ENCODE measurements around the gene HHAT. TPM values are rescaled to one million over a fixed set of nuclear protein-coding genes. Genes with fewer than 3 reads are reported as not detected.

The HHAT gene
- total and polyA plus RNA-seq, 2 of the 13 experiments (the other 11 are each of a cell fraction or from before 2014, with no cell fraction given), result 2.6 to 4.9 TPM

DNA sequence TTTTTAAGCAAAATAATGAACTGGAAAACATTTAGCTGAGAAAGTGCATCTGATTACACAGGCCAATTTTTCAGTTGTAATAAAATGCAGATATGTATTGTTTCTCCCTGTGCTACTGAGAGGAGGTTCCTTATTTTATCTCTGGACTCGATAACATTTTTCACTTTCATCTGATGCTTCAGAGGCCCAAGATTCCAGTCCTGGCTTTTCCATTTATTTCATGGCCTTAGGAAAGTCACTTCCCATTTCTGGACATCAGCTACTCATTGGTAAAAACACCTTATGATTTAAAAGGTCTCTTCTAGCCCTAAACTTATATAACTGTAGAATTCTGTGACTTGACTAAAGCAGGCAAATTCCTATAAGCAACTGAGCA is 203.5 kb downstream of the HHAT start:
- no peak overlapping the region for H2AFZ ChIP-seq (ENCODE audit: low read length)
- H4K20me1 ChIP-seq (ENCODE audit: insufficient read depth, low read length), result no peaks in the 10 kb centered on the region
- BruUV-seq (replicated peaks), result no TSS peak
- WGBS (ENCODE audit: low lambda C conversion rate), result 5% methylated on average over 1 of the region's 1 CpG
- FAIRE-seq (no peak), DNase-seq (ENCODE audit: low spot score) (no peak), ATAC-seq (no peak)
- H3K4me3 ChIP-seq (replicated peaks in 1 of 3; ENCODE audit: insufficient read depth in 1 of 3, low read depth in 2 of 3, low read length in 3 of 3), result no peak overlapping the region
- TF ChIP-seq ESRRA (CRISPR knock-in tag; IDR thresholded peaks at IDR 0.05; ENCODE audit: low read depth), result no peak
- TF ChIP-seq BCL6 (CRISPR knock-in tag; IDR thresholded peaks at IDR 0.05), result no peak
- TF ChIP-seq NR2F1 (CRISPR knock-in tag; IDR thresholded peaks at IDR 0.05), result no peak
- no peak for TF ChIP-seq ZNF766 (CRISPR knock-in tag; IDR thresholded peaks at IDR 0.05; ENCODE audit: borderline replicate concordance)
- no peaks in the 10 kb centered on the region; a peak in 1 of 5 replicates for H3K27me3 ChIP-seq (ENCODE audit: control insufficient read depth in 1 of 2, insufficient read depth in 2 of 2, low read length in 2 of 2)
- no peak overlapping the region for H3K27ac ChIP-seq (ENCODE audit: extremely low read length, insufficient read depth, low read length)
- H3K9me3 ChIP-seq (ENCODE audit: low read length), result no peaks in the 10 kb centered on the region
- intact Hi-C loops (cut with micrococcal nuclease; ENCODE audit: unreplicated experiment), result no loop called here
- POLR2A ChIA-PET, result no interaction called here
- H3K36me3 ChIP-seq (replicated peaks in 1 of 2; ENCODE audit: control insufficient read depth in 1 of 2, insufficient read depth in 2 of 2, low read length in 2 of 2), result no peaks in the 10 kb centered on the region
- CTCF ChIA-PET (ENCODE audit: low intra/inter-chr PET ratio, low total read pairs), result no interaction called here
- no peak overlapping the region for H3K4me2 ChIP-seq (ENCODE audit: low read depth, low read length)
- in situ Hi-C loops (cut with HindIII; ENCODE audit: extremely low pct_ligation_motif_present, low pct_unique_long_range_greater_than_20kb), result no loop called here
- H3K4me1 ChIP-seq (ENCODE audit: insufficient read depth, low read length), result peaks cover 12% of the 10 kb centered on the region
- H3K79me2 ChIP-seq (ENCODE audit: insufficient read depth, low read length), result no peaks in the 10 kb centered on the region
- H3K9ac ChIP-seq (ENCODE audit: insufficient read depth, low read depth, low read length), result no peak overlapping the region

DNA sequence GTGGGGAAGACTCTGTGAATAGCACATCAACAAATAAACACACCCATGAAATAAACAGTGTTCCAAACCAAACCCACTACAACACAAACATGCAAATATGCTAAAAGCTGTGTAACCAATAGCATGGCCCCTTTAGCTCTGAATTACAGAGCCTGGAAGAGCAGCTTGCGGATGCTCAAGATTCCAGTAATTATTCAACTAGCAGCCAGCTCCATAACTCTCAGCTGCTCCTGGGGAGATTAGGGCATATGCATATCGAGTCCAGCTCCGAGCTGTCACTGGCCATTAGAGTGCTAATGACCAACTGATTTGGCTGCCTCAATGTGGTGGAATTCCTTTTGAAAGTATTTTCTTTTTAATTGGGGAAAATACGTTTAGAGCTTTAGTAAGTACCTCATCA is 207.1 kb downstream of the HHAT start:
- Histone ChIP-seq H3K79me2 (ENCODE audit: insufficient read depth, low read length) (no peaks in the 10 kb centered on the region), H3K9ac (ENCODE audit: insufficient read depth, low read depth, low read length) (no peak overlapping the region), H4K20me1 (ENCODE audit: insufficient read depth, low read length) (no peaks in the 10 kb centered on the region), H3K4me3 (replicated peaks in 1 of 3; ENCODE audit: insufficient read depth in 1 of 3, low read depth in 2 of 3, low read length in 3 of 3) (no peak overlapping the region), H3K4me1 (ENCODE audit: insufficient read depth, low read length) (peaks cover 12% of the 10 kb centered on the region), H2AFZ (ENCODE audit: low read length) (no peak overlapping the region), H3K27me3 (ENCODE audit: control insufficient read depth in 1 of 2, insufficient read depth in 2 of 2, low read length in 2 of 2) (no peaks in the 10 kb centered on the region; a peak in 1 of 5 replicates), H3K4me2 (ENCODE audit: low read depth, low read length) (no peak overlapping the region), H3K9me3 (ENCODE audit: low read length) (no peaks in the 10 kb centered on the region), H3K27ac (ENCODE audit: extremely low read length, insufficient read depth, low read length) (no peak overlapping the region), H3K36me3 (replicated peaks in 1 of 2; ENCODE audit: control insufficient read depth in 1 of 2, insufficient read depth in 2 of 2, low read length in 2 of 2) (no peaks in the 10 kb centered on the region)
- BruUV-seq (replicated peaks), result no TSS peak
- POLR2A ChIA-PET, result no interaction called here
- no peak for DNase-seq (ENCODE audit: low spot score)
- TF ChIP-seq ZNF282 (IDR thresholded peaks at IDR 0.05; ENCODE audit: partially characterized antibody) (no peak), KDM2A (CRISPR knock-in tag; IDR thresholded peaks at IDR 0.05; ENCODE audit: borderline replicate concordance, low read depth) (no peak), ZBTB8A (CRISPR knock-in tag; IDR thresholded peaks at IDR 0.05; ENCODE audit: borderline replicate concordance, low read depth) (no peak), NFRKB (IDR thresholded peaks at IDR 0.05) (no peak), MAFK (conservative IDR thresholded peaks at IDR 0.05 in 1 of 2, IDR thresholded peaks at IDR 0.05 in 1 of 2; ENCODE audit: low read length in 2 of 2) (no peak)
- TF ChIP-seq, protein P1, sequence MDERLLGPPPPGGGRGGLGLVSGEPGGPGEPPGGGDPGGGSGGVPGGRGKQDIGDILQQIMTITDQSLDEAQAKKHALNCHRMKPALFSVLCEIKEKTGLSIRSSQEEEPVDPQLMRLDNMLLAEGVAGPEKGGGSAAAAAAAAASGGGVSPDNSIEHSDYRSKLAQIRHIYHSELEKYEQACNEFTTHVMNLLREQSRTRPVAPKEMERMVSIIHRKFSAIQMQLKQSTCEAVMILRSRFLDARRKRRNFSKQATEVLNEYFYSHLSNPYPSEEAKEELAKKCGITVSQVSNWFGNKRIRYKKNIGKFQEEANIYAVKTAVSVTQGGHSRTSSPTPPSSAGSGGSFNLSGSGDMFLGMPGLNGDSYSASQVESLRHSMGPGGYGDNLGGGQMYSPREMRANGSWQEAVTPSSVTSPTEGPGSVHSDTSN (CRISPR knock-in tag; IDR thresholded peaks at IDR 0.05), result no peak
- TF ChIP-seq, protein P2, sequence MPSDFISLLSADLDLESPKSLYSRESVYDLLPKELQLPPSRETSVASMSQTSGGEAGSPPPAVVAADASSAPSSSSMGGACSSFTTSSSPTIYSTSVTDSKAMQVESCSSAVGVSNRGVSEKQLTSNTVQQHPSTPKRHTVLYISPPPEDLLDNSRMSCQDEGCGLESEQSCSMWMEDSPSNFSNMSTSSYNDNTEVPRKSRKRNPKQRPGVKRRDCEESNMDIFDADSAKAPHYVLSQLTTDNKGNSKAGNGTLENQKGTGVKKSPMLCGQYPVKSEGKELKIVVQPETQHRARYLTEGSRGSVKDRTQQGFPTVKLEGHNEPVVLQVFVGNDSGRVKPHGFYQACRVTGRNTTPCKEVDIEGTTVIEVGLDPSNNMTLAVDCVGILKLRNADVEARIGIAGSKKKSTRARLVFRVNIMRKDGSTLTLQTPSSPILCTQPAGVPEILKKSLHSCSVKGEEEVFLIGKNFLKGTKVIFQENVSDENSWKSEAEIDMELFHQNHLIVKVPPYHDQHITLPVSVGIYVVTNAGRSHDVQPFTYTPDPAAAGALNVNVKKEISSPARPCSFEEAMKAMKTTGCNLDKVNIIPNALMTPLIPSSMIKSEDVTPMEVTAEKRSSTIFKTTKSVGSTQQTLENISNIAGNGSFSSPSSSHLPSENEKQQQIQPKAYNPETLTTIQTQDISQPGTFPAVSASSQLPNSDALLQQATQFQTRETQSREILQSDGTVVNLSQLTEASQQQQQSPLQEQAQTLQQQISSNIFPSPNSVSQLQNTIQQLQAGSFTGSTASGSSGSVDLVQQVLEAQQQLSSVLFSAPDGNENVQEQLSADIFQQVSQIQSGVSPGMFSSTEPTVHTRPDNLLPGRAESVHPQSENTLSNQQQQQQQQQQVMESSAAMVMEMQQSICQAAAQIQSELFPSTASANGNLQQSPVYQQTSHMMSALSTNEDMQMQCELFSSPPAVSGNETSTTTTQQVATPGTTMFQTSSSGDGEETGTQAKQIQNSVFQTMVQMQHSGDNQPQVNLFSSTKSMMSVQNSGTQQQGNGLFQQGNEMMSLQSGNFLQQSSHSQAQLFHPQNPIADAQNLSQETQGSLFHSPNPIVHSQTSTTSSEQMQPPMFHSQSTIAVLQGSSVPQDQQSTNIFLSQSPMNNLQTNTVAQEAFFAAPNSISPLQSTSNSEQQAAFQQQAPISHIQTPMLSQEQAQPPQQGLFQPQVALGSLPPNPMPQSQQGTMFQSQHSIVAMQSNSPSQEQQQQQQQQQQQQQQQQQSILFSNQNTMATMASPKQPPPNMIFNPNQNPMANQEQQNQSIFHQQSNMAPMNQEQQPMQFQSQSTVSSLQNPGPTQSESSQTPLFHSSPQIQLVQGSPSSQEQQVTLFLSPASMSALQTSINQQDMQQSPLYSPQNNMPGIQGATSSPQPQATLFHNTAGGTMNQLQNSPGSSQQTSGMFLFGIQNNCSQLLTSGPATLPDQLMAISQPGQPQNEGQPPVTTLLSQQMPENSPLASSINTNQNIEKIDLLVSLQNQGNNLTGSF (CRISPR knock-in tag; IDR thresholded peaks at IDR 0.05), result no peak
- 30% methylated on average over 4 of the region's 4 CpGs for WGBS (ENCODE audit: low lambda C conversion rate)
- intact Hi-C loops (cut with micrococcal nuclease; ENCODE audit: unreplicated experiment) (no loop called here), in situ Hi-C loops (cut with HindIII; ENCODE audit: extremely low pct_ligation_motif_present, low pct_unique_long_range_greater_than_20kb) (no loop called here)
- CTCF ChIA-PET (ENCODE audit: low intra/inter-chr PET ratio, low total read pairs), result no interaction called here
- FAIRE-seq, result no peak
- no peak for ATAC-seq
